ENCODE measurements around the gene KCNQ1. TPM values are rescaled to one million over a fixed set of nuclear protein-coding genes. Genes with fewer than 3 reads are reported as not detected.

Gene KCNQ1
- total RNA-seq, 1 experiment from 2014 or later: 2.3 TPM

DNA sequence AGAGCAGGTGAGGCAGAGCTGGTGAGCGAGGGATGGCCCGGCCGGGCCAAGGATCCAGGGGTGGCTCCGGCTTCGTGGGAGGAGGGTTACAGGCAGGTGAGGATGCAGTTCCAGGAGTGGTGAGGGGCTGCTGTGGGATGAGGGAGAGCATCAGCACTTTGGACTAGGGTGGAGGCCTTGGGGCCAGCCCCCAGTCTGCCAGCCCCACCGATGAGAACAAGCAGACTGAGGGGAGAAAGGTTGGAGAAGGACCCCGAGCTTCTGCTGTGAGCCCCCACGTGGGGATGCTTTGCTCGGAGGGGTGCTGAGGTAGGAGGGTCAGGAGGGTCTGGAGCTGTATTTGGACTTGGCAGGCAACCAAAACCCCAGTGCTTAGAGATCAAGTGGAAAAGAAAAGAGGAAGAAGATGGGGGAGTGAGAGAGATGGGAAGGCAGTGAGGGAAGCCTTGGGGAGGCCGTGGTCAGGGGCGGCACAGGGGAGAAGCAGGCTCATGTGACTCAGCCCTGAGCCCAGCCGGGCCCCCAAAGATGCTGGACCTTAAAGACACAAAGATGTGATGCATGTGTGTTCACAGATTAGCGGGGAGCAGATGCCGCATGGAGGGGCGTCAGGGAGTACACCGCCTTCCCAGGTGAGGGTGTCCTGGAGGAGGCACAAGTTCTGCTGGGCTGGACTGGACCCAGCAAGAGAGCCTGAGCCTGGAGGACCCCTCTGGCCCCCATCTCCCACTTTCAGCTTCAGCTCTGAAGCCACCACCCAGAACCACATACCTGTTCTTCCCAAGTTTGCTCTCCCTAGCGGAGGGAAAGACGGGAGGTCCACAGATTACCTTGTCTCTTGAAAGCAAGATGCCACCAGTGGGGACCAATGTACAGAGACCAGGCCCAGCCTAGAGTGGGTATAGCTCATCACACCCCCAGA, 349.5 kb downstream of the KCNQ1 start:
- no peaks in the 10 kb centered on the region for H3K79me2 ChIP-seq (ENCODE audit: insufficient read depth, low read length)
- no peaks in the 10 kb centered on the region for H3K9me3 ChIP-seq (ENCODE audit: control insufficient read depth, low read depth, low read length)
- no peak overlapping the region for H2BK15ac ChIP-seq (ENCODE audit: low read depth, low read length)
- H3K4ac ChIP-seq (ENCODE audit: low read depth, low read length): no peak overlapping the region
- H3K4me1 ChIP-seq (ENCODE audit: insufficient read depth, low read length): no peaks in the 10 kb centered on the region
- H4K91ac ChIP-seq (ENCODE audit: insufficient read length, low read depth, low read length): no peak overlapping the region
- peak; percentile 14 for DNase-seq
- H2AFZ ChIP-seq (ENCODE audit: low read length): no peak overlapping the region
- no peaks in the 10 kb centered on the region for H3K23me2 ChIP-seq (ENCODE audit: insufficient read length, low read depth, low read length, poor library complexity, severe bottlenecking)
- H4K20me1 ChIP-seq (ENCODE audit: control insufficient read depth, insufficient read depth, insufficient read length): no peaks in the 10 kb centered on the region
- no peak overlapping the region for H3K23ac ChIP-seq (ENCODE audit: insufficient read length, low read depth, low read length)
- H3K36me3 Mint-ChIP-seq (ENCODE audit: insufficient read depth in 1 of 3, low read depth in 3 of 3): peaks cover 0 to 6% (median 4%) of the 10 kb centered on the region in 3 experiments; a peak in 5 of 7 replicates
- no peak overlapping the region for H2BK5ac ChIP-seq (ENCODE audit: insufficient read length, low read length)
- no peak overlapping the region for H3K4me2 ChIP-seq (ENCODE audit: insufficient read depth, insufficient read length, low read length)
- H2AK5ac ChIP-seq (ENCODE audit: insufficient read length, low read length): no peak overlapping the region
- no CpG with 5 or more reads among the region's 18 CpGs for WGBS (ENCODE audit: extremely low coverage, insufficient read length, low lambda C conversion rate)
- H3K4me1 Mint-ChIP-seq: peaks cover 3 to 6% of the 10 kb centered on the region in 2 experiments
- no peak overlapping the region for H3T11ph ChIP-seq (ENCODE audit: low read length)
- peaks cover 88% of the 10 kb centered on the region for H3K27me3 Mint-ChIP-seq (ENCODE audit: low read depth)
- H3K4me3 Mint-ChIP-seq: no peak overlapping the region
- peak overlapping the region in 1 of 3 experiments; percentile 44; a peak in 1 of 7 replicates for H3K27ac Mint-ChIP-seq
- no peak overlapping the region for H3K27ac ChIP-seq (ENCODE audit: insufficient read length, low read depth, low read length)
- no peak overlapping the region for H2BK120ac ChIP-seq (ENCODE audit: low read depth, low read length, poor library complexity, severe bottlenecking)
- no peak overlapping the region for H4K8ac ChIP-seq (replicated peaks; ENCODE audit: insufficient read length, low read depth, low read length)
- no peaks in the 10 kb centered on the region for H3K79me1 ChIP-seq (ENCODE audit: insufficient read depth, low read depth, low read length, poor library complexity, severe bottlenecking)
- no peak overlapping the region; the same call in 1 of the 2 replicates for H3K14ac ChIP-seq (ENCODE audit: insufficient read depth, low read length)
- no peaks in the 10 kb centered on the region; the same call in 1 of the 2 replicates for H3K27me3 ChIP-seq (ENCODE audit: insufficient read depth, low read length)
- no peak overlapping the region for H2BK12ac ChIP-seq (ENCODE audit: insufficient read length, low read depth, low read length)
- H4K5ac ChIP-seq (ENCODE audit: insufficient read length, low read depth, low read length): no peak overlapping the region
- no peak overlapping the region for H2BK20ac ChIP-seq (ENCODE audit: low read depth, low read length, poor library complexity, severe bottlenecking)
- peaks cover 7% of the 10 kb centered on the region in 2 experiments for H3K9me3 Mint-ChIP-seq
- H3K56ac ChIP-seq (ENCODE audit: insufficient read length, low read depth, low read length): no peak overlapping the region
- H3K18ac ChIP-seq (ENCODE audit: insufficient read length, low read depth, low read length): no peak overlapping the region
- TF ChIP-seq, protein P1, sequence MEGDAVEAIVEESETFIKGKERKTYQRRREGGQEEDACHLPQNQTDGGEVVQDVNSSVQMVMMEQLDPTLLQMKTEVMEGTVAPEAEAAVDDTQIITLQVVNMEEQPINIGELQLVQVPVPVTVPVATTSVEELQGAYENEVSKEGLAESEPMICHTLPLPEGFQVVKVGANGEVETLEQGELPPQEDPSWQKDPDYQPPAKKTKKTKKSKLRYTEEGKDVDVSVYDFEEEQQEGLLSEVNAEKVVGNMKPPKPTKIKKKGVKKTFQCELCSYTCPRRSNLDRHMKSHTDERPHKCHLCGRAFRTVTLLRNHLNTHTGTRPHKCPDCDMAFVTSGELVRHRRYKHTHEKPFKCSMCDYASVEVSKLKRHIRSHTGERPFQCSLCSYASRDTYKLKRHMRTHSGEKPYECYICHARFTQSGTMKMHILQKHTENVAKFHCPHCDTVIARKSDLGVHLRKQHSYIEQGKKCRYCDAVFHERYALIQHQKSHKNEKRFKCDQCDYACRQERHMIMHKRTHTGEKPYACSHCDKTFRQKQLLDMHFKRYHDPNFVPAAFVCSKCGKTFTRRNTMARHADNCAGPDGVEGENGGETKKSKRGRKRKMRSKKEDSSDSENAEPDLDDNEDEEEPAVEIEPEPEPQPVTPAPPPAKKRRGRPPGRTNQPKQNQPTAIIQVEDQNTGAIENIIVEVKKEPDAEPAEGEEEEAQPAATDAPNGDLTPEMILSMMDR (conservative IDR thresholded peaks at IDR 0.05): no peak
- no peak overlapping the region for H3K9ac ChIP-seq (ENCODE audit: extremely low read depth, insufficient read length, low read length)

Measured in H9 (cell line).